Brain microvascular endothelial cell (primary cell): ENCODE results near the gene SACS.
A peak's percentile ranks its signal among the peaks of the same experiment; 100 is the strongest.

Experiments
- DNase-seq: peaks from one replicate; pipeline ENCODE4 v3.0.0-alpha.2; 2020
- H3K27ac ChIP-seq: fragments of 250-450 bp; sonication (Bioruptor Pico); 2 replicates; pipeline ENCODE4 v1.5.1; 2020; ENCODE audit warnings: mild to moderate bottlenecking, moderate library complexity
- H3K27me3 ChIP-seq: fragments of 250-450 bp; sonication (Bioruptor Pico); replicated peaks from 2 replicates; pipeline ENCODE4 v1.5.1; 2020; ENCODE audit warnings: mild to moderate bottlenecking
- H3K36me3 ChIP-seq: fragments of 250-450 bp; sonication (Bioruptor Pico); replicated peaks from 2 replicates; pipeline ENCODE4 v1.5.1; 2020; ENCODE audit warnings: mild to moderate bottlenecking
- H3K4me3 ChIP-seq: 2 replicates; pipeline ENCODE4 v1.5.1; 2011; ENCODE audit warnings: low read depth, mild to moderate bottlenecking, control low read depth, low read length, moderate library complexity
- CTCF ChIP-seq: IDR thresholded peaks from 2 replicates; pipeline ENCODE4 v1.5.1; 2011; ENCODE audit warnings: low read depth, mild to moderate bottlenecking, moderate library complexity, low read length, control low read depth, inconsistent platforms; ENCODE audit errors: missing control alignments
- in situ Hi-C: cut with HindIII; loops from 2 replicates; pipeline ENCODE4 v1.10.0; 2017; ENCODE audit warnings: low sequenced_read_pairs, low pct_ligation_motif_present

SACS gene

DNA sequence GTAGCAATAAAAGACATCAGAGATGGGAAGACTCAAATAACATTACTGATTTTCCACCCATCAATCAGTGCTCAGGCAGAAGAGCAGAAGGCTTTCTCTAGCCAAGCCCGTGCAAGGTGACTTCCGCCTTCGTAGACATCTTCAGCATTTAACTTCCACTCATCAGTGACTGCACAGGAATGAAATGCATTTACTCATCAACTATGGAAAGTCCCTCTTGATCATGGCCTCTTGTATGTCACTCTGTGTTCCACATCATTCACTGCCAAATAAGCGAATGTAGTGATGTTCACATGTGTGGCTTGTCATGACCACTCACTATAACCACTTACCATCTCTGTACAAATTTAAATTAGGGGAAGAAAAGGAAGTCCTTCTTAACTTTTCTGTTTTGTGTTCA, 49.4 kb downstream of the SACS start:
- Histone ChIP-seq H3K36me3 (no peaks in the 10 kb centered on the region), H3K4me3 (no peak overlapping the region), H3K27me3 (no peaks in the 10 kb centered on the region), H3K27ac (no peak overlapping the region)
- no peak for TF ChIP-seq CTCF
- in situ Hi-C loops: no loop called here
- DNase-seq: peak; percentile 70

DNA sequence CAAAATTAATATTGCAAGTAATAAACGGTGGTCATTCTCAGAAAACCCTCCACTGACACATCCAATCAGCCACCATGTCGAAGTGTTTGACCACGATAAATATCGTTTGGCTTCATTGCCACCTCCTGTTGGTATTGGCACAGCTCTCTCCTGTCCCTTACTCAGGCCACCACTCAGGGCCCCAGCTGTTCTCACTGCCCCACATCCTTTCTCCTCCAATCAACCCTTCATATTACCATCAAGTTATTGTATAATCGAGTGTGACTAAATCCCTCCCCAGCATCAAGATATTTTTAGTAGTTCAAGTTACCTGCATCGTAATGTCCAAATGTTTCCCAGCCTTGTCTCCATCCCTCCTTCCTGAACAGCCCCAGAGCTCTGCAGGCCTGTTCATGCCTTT, 50.4 kb downstream of the SACS start:
- Histone ChIP-seq H3K27ac (no peak overlapping the region), H3K36me3 (no peaks in the 10 kb centered on the region), H3K27me3 (no peaks in the 10 kb centered on the region), H3K4me3 (no peak overlapping the region)
- DNase-seq: no peak
- in situ Hi-C loops: no loop called here
- no peak for TF ChIP-seq CTCF

DNA sequence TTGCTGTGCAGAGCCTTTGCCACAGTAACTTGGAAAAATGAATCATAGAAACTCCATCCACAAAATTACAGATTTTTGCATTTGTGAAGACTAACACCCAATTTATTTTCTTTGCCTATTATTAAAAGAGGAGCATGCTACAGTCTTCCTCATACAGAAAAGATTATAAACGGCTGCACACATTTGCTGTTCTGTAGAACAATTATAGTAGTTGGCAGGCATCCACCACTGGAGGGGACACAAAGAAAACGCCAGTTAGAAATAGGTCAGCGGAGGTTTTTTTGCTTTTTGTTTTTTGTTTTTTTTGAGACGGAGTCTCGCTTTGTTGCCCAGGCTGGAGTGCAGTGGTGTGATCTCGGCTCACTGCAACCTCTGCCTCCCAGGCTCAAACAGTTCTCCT, 51.6 kb downstream of the SACS start:
- Histone ChIP-seq H3K27me3 (no peaks in the 10 kb centered on the region), H3K27ac (no peak overlapping the region), H3K36me3 (no peaks in the 10 kb centered on the region), H3K4me3 (no peak overlapping the region)
- DNase-seq: no peak
- in situ Hi-C loops: no loop called here
- no peak for TF ChIP-seq CTCF

GRCh38 chr13:23380534-23380933, 53.0 kb downstream of the SACS start:
- no peak overlapping the region for H3K27ac ChIP-seq
- in situ Hi-C loops: no loop called here

DNA sequence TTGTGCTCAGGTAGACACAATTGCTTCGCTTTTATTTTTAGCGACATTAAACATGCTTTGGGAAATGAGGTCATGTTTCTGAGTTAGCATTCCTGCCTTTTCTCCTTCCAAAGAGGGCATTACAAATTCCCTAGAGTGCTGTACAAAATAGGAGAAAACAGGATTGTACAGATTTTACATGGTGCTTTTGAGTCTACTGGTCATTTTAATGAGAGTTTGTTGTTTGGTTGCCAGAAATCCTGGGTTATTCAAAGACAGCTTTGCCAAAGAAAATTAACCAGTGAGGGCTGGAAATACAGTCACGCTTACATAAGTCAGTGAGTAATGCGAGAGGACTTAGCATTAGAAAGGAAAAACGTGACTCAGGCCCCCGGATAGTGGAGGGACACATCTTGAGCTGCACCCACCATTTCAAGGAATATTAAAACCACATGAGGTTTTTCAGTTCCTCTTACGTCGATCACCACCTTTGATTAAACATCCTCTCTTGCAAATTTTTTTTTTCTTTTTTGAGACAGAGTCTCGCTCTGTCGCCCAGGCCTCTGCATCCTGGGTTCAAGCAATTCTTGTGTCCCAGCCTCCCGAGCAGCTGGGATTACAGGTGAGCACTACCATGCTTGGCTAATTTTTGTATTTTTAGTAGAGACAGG, 55.4 kb downstream of the SACS start:
- H3K27ac ChIP-seq: peak overlapping the region; percentile 79
- H3K27me3 ChIP-seq: no peaks in the 10 kb centered on the region

More at GRCh38 chr13:23380534-23380933, 53.0 kb downstream of the SACS start:
- DNase-seq: no peak
- Histone ChIP-seq H3K36me3 (no peaks in the 10 kb centered on the region), H3K4me3 (no peak overlapping the region), H3K27me3 (no peaks in the 10 kb centered on the region)
- no peak for TF ChIP-seq CTCF

More for the DNA sequence above, 55.4 kb downstream of the SACS start:
- in situ Hi-C loops: no loop called here
- peaks cover 3% of the 10 kb centered on the region for H3K36me3 ChIP-seq
- DNase-seq: peak; percentile 89
- TF ChIP-seq CTCF: no peak
- H3K4me3 ChIP-seq: no peak overlapping the region
